WTC11 (cell line): ENCODE measurements around the gene NTSR1. TPM values are rescaled to one million over a fixed set of nuclear protein-coding genes. Genes with fewer than 3 reads are reported as not detected.

Experiments used
- ATAC-seq: fragments of 200-7000 bp; cut with Tn5 transposase; 2 replicates; pipeline ENCODE4 v1.10.0; 2021; ENCODE audit warnings: mild to moderate bottlenecking, moderate library complexity
- CTCF ChIA-PET: fragments of 300-600 bp; sonication (Branson Sonifier 250); formaldehyde crosslinking; loops from one replicate; lab custom pipeline; 2021; ENCODE audit warnings: antibody characterized with exemption; lab: Charles Lee
- POLR2A ChIA-PET: fragments of 350-600 bp; sonication (Branson Sonifier 250); formaldehyde crosslinking; loops from one replicate; lab custom pipeline; 2021; ENCODE audit warnings: antibody characterized with exemption; lab: Charles Lee
- DNase-seq: peaks from one replicate; pipeline ENCODE4 v3.0.0; 2021; ENCODE audit warnings: low spot score
- H3K27ac Mint-ChIP-seq: 2 replicates; pipeline ENCODE4 v1.8.0; 2021; ENCODE audit warnings: mixed read lengths
- H3K27me3 Mint-ChIP-seq: 2 replicates; pipeline ENCODE4 v1.8.0; 2021; ENCODE audit warnings: low read depth, mild to moderate bottlenecking, moderate library complexity, mixed read lengths
- H3K36me3 Mint-ChIP-seq: 2 replicates; pipeline ENCODE4 v1.8.0; 2021; ENCODE audit warnings: mixed read lengths
- H3K4me1 Mint-ChIP-seq: 2 replicates; pipeline ENCODE4 v1.8.0; 2022; ENCODE audit warnings: mixed read lengths
- H3K4me3 Mint-ChIP-seq: 2 replicates; pipeline ENCODE4 v1.8.0; 2021; ENCODE audit warnings: mild to moderate bottlenecking, moderate library complexity, mixed read lengths
- H3K9me3 Mint-ChIP-seq: 2 replicates; pipeline ENCODE4 v1.8.0; 2021; ENCODE audit warnings: mixed read lengths
- AFF4 ChIP-seq: sonication (generic); formaldehyde crosslinking; IDR thresholded peaks from 2 replicates; pipeline ENCODE4 v1.8.1; 2023; ENCODE audit warnings: mild to moderate bottlenecking, missing genetic modification reagents, borderline replicate concordance
- ATF6 ChIP-seq: sonication (generic); formaldehyde crosslinking; IDR thresholded peaks from 2 replicates; pipeline ENCODE4 v1.8.1; 2023; ENCODE audit warnings: mild to moderate bottlenecking, missing genetic modification reagents
- EMX1 ChIP-seq: fragments of 250-450 bp; sonication (Bioruptor Pico); IDR thresholded peaks from 2 replicates; pipeline ENCODE4 v1.8.0; 2021; ENCODE audit warnings: mild to moderate bottlenecking
- FOXP4 ChIP-seq: sonication (generic); formaldehyde crosslinking; IDR thresholded peaks from 2 replicates; pipeline ENCODE4 v1.8.0; 2022; ENCODE audit warnings: mild to moderate bottlenecking, missing genetic modification reagents
- IRF1 ChIP-seq: sonication (generic); formaldehyde crosslinking; IDR thresholded peaks from 2 replicates; pipeline ENCODE4 v1.8.0; 2023; ENCODE audit warnings: missing genetic modification reagents
- JAZF1 ChIP-seq: fragments of 250-450 bp; sonication (Bioruptor Pico); IDR thresholded peaks from 2 replicates; pipeline ENCODE4 v1.9.0; 2021; ENCODE audit warnings: moderate library complexity, mild to moderate bottlenecking, inconsistent platforms
- JUN ChIP-seq: sonication (generic); formaldehyde crosslinking; IDR thresholded peaks from 2 replicates; pipeline ENCODE4 v1.8.0; 2023; ENCODE audit warnings: mild to moderate bottlenecking, missing genetic modification reagents
- PRRX2 ChIP-seq: fragments of 250-450 bp; sonication (Bioruptor Pico); IDR thresholded peaks from 2 replicates; pipeline ENCODE4 v1.8.0; 2021; ENCODE audit warnings: mild to moderate bottlenecking
- RELA ChIP-seq: sonication (generic); formaldehyde crosslinking; IDR thresholded peaks from 2 replicates; pipeline ENCODE4 v1.8.1; 2022; ENCODE audit warnings: missing genetic modification reagents, mild to moderate bottlenecking, borderline replicate concordance
- ZBTB21 ChIP-seq: sonication (generic); formaldehyde crosslinking; IDR thresholded peaks from 2 replicates; pipeline ENCODE4 v1.8.1; 2023; ENCODE audit warnings: mild to moderate bottlenecking, missing genetic modification reagents, borderline replicate concordance
- ZMAT4 ChIP-seq: fragments of 250-450 bp; sonication (Bioruptor Pico); IDR thresholded peaks from 2 replicates; pipeline ENCODE4 v1.9.0; 2021; ENCODE audit warnings: mild to moderate bottlenecking
- ZNF138 ChIP-seq: sonication (generic); formaldehyde crosslinking; conservative IDR thresholded peaks from 2 replicates; pipeline ENCODE4 v1.8.1; 2022; ENCODE audit warnings: mild to moderate bottlenecking, moderate library complexity, missing genetic modification reagents
- ZNF219 ChIP-seq: sonication (generic); formaldehyde crosslinking; IDR thresholded peaks from 2 replicates; pipeline ENCODE4 v1.8.0; 2023; ENCODE audit warnings: missing genetic modification reagents, mild to moderate bottlenecking, borderline replicate concordance
- total RNA-seq: library from RNA; stranded (reverse); gene quantifications from 3 replicates; pipeline ENCODE4 v1.2.3, GENCODE V29; 2021
- TF ChIP-seq, protein P1 (sequence below): sonication (generic); formaldehyde crosslinking; conservative IDR thresholded peaks from 2 replicates; pipeline ENCODE4 v1.8.1; 2023; ENCODE audit warnings: mild to moderate bottlenecking, low read depth, missing genetic modification reagents, moderate library complexity
- TF ChIP-seq, protein P2 (sequence below): sonication (generic); formaldehyde crosslinking; IDR thresholded peaks from 2 replicates; pipeline ENCODE4 v1.8.1; 2023; ENCODE audit warnings: mild to moderate bottlenecking, missing genetic modification reagents, moderate library complexity

Gene NTSR1
- total RNA-seq, 1 experiment from 2014 or later: 0.63 TPM

DNA sequence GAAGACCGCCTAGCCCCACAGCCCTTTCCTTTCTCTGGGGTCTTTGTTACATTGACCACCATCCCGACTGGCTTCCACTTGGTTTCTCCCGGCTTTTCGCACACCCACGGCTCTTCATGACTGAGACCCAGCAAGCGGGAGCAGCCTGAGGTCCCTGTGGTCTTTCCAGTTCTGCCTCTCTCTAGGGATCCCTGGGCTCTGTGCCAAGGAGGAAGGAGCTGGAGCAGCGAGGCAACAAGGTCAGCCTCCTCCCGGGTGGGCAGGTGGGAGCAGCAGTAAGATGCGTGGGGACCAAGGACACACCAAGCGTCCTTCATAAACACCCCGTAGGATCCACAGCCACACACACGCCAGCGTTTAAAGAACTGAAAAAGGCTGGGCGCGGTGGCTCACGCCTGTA lies 58.1 kb downstream of the NTSR1 start:
- H3K27me3 Mint-ChIP-seq: no peaks in the 10 kb centered on the region
- POLR2A ChIA-PET: no interaction called here
- no peak overlapping the region for H3K27ac Mint-ChIP-seq
- H3K4me3 Mint-ChIP-seq: no peak overlapping the region
- TF ChIP-seq EMX1 (CRISPR knock-in tag) (no peak), ZNF219 (no peak), JUN (CRISPR knock-in tag) (no peak), FOXP4 (CRISPR knock-in tag) (no peak), RELA (CRISPR knock-in tag) (no peak), IRF1 (CRISPR knock-in tag) (no peak), ZMAT4 (no peak), AFF4 (CRISPR knock-in tag) (no peak), JAZF1 (CRISPR knock-in tag) (no peak), PRRX2 (no peak)
- TF ChIP-seq, protein P1, sequence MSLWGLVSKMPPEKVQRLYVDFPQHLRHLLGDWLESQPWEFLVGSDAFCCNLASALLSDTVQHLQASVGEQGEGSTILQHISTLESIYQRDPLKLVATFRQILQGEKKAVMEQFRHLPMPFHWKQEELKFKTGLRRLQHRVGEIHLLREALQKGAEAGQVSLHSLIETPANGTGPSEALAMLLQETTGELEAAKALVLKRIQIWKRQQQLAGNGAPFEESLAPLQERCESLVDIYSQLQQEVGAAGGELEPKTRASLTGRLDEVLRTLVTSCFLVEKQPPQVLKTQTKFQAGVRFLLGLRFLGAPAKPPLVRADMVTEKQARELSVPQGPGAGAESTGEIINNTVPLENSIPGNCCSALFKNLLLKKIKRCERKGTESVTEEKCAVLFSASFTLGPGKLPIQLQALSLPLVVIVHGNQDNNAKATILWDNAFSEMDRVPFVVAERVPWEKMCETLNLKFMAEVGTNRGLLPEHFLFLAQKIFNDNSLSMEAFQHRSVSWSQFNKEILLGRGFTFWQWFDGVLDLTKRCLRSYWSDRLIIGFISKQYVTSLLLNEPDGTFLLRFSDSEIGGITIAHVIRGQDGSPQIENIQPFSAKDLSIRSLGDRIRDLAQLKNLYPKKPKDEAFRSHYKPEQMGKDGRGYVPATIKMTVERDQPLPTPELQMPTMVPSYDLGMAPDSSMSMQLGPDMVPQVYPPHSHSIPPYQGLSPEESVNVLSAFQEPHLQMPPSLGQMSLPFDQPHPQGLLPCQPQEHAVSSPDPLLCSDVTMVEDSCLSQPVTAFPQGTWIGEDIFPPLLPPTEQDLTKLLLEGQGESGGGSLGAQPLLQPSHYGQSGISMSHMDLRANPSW (CRISPR knock-in tag): no peak
- H3K36me3 Mint-ChIP-seq: no peaks in the 10 kb centered on the region
- no peaks in the 10 kb centered on the region for H3K9me3 Mint-ChIP-seq
- ATAC-seq (no peak), DNase-seq (no peak)
- CTCF ChIA-PET: interaction anchor here (0.5 to 0.7 kb wide), 2 partner anchors 60 to 81 kb away, joined by 3 read pairs; no protein-coding TSS in a partner anchor
- H3K4me1 Mint-ChIP-seq: 0 out of 2 replicates have a peak, but pooled peaks cover 2% of the 10 kb centered on the region

DNA sequence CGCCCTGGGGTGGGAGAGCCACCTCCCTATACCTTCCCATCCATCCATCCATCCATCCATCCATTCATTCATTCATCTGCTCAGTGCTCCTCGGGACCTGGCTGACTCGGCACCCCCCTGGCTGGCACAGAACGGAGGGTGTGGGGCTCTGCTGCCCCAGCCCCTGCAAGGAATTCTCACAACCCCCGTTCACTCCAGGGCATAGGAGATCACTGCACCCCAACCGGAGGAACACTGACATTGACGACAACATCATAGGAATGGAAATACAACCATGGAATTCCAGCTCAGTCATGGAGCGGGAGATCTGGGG lies 59.6 kb downstream of the NTSR1 start:
- 0 out of 2 replicates have a peak, but pooled peaks cover 2% of the 10 kb centered on the region for H3K4me1 Mint-ChIP-seq
- no peak overlapping the region for H3K27ac Mint-ChIP-seq
- H3K4me3 Mint-ChIP-seq: no peak overlapping the region
- no peak for DNase-seq
- no peaks in the 10 kb centered on the region for H3K36me3 Mint-ChIP-seq
- ATAC-seq: no peak
- no peaks in the 10 kb centered on the region for H3K9me3 Mint-ChIP-seq
- POLR2A ChIA-PET: interaction anchor here (0.7 kb wide), 1 partner anchor 23 kb away, joined by 3 read pairs; no protein-coding TSS in a partner anchor
- H3K27me3 Mint-ChIP-seq: no peaks in the 10 kb centered on the region
- CTCF ChIA-PET: interaction anchor here (1.2 to 1.7 kb wide), 3 partner anchors 14 to 61 kb away, joined by 4 to 6 read pairs (median 5); no protein-coding TSS in a partner anchor
- TF ChIP-seq ZNF138 (CRISPR knock-in tag) (no peak), ZBTB21 (CRISPR knock-in tag) (no peak), ATF6 (CRISPR knock-in tag) (no peak)
- TF ChIP-seq, protein P1 (CRISPR knock-in tag): no peak
- TF ChIP-seq, protein P2, sequence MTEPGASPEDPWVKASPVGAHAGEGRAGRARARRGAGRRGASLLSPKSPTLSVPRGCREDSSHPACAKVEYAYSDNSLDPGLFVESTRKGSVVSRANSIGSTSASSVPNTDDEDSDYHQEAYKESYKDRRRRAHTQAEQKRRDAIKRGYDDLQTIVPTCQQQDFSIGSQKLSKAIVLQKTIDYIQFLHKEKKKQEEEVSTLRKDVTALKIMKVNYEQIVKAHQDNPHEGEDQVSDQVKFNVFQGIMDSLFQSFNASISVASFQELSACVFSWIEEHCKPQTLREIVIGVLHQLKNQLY (CRISPR knock-in tag): no peak
